Measurements from ENCODE around the gene SUSD4.
"Not testable (repeated sequence)": the region's sequence is repeated elsewhere in the genome, so short reads cannot be mapped to it uniquely, and the experiment has no call there.

SUSD4 gene

DNA sequence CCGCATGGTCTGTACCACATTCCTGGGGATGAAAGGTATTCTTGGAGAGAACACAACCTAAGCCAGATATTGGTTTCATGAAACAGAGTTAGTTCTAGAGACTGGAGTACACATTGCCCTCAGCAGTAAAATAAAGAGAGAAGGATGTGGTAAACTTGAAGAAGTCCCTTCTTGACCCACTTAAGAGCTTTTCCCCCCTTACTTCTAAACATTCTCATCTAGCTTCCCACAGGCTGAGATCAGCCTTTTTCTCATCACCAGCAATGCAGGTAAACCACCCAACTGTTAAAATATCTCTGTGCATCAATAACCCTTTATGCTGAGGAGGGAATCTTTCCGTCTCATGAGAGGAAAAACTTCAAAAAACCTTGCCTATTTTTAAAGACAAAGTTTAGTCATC, 62.6 kb downstream of the SUSD4 start:
- no peaks in the 10 kb centered on the region for H3K4me1 Mint-ChIP-seq
- H3K27ac Mint-ChIP-seq, result no peak overlapping the region
- peaks cover 9% of the 10 kb centered on the region for H3K9me3 Mint-ChIP-seq
- H3K36me3 Mint-ChIP-seq, result no peaks in the 10 kb centered on the region
- no peak overlapping the region for H3K4me3 Mint-ChIP-seq
- peaks cover 7% of the 10 kb centered on the region for H3K27me3 Mint-ChIP-seq
- no peak for ATAC-seq

DNA sequence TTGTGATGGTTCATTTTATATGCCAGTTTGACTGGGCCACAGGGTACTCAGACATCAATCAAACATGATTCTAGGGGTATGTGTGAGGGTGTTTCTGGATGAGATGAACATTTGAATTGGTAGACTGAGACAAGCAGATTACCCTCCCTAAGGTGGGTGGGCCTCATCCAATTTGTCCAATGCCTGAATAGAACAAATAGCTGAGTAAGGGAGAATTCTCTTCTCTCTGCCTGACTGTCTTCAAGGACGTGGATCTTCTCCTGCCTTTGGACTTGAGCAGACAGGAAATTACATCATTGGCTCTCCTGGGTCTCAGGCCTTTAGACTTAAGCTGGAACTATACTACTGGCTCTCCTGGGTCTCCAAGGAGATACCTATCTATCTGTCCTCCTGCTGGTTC, 64.4 kb downstream of the SUSD4 start:
- H3K36me3 Mint-ChIP-seq, result no peaks in the 10 kb centered on the region
- H3K4me3 Mint-ChIP-seq, result no peak overlapping the region
- peaks cover 9% of the 10 kb centered on the region for H3K9me3 Mint-ChIP-seq
- H3K27ac Mint-ChIP-seq, result no peak overlapping the region
- peaks cover 7% of the 10 kb centered on the region for H3K27me3 Mint-ChIP-seq
- no peaks in the 10 kb centered on the region for H3K4me1 Mint-ChIP-seq
- no peak for ATAC-seq

DNA sequence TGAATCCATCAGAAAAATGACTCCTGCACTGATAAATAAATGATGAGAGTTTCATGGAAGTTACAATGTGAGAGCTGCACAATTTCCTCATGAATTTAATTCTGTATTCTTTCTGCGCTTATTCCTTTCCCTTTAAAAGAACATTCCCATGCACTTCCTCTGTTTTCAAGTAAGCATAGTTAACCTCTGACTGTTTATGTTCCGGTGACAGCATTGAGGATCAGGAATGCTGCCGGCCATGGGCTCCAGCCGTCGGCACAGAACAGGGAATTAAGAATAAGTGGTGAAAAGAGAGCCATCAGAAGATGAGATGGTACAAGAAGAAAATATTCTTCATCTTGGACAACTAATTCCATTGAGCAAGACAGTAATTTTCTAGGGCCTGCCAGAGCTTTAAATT, 65.3 kb downstream of the SUSD4 start:
- H3K4me1 Mint-ChIP-seq, result no peaks in the 10 kb centered on the region
- H3K9me3 Mint-ChIP-seq, result peaks cover 8% of the 10 kb centered on the region
- no peak for ATAC-seq
- H3K36me3 Mint-ChIP-seq, result no peaks in the 10 kb centered on the region
- no peak overlapping the region for H3K4me3 Mint-ChIP-seq
- peaks cover 7% of the 10 kb centered on the region for H3K27me3 Mint-ChIP-seq
- no peak overlapping the region for H3K27ac Mint-ChIP-seq

DNA sequence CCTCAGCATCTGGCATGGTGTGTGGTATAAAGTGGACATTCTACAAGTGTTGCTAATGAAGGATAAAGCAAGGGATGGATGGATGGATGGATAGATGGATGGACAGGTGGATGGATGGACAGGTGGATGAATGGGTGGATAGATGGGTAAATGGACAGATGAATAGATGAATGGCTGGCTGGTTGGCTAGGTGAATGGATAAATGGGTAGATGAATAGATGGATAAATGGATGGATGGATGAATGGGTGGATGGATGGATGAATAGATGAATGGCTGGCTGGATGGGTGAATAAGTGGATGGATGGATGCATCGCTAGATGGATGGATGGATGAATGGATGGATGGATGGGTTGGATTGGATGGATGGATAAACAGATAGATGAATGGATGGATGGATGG, 66.2 kb downstream of the SUSD4 start:
- no peaks in the 10 kb centered on the region for H3K9me3 Mint-ChIP-seq
- no peaks in the 10 kb centered on the region for H3K36me3 Mint-ChIP-seq
- ATAC-seq, result no peak
- H3K27ac Mint-ChIP-seq, result no peak overlapping the region
- H3K4me1 Mint-ChIP-seq, result no peaks in the 10 kb centered on the region
- peaks cover 7% of the 10 kb centered on the region for H3K27me3 Mint-ChIP-seq
- no peak overlapping the region for H3K4me3 Mint-ChIP-seq

DNA sequence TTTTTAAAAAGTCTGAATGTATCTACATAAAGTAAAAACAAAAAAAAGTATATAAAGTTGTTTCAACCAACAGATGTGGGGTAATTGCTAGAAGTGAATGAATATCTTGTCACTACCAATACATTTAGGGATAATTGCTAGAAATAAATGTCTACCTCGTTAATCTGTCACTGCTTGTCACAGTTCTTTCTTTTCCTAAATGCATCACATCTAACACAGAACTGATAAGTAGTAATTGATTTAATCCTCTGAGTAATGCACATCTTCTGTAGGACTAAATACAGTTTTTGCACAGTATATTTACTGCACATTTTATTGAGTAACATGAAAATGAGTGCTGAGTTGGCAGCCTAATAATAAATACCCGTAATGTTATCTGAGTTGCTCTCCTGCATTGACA, 72.2 kb downstream of the SUSD4 start:
- H3K9me3 Mint-ChIP-seq, result no peaks in the 10 kb centered on the region
- no peak overlapping the region for H3K4me3 Mint-ChIP-seq
- no peaks in the 10 kb centered on the region for H3K4me1 Mint-ChIP-seq
- H3K27me3 Mint-ChIP-seq, result no peaks in the 10 kb centered on the region
- ATAC-seq, result no peak
- no peak overlapping the region for H3K27ac Mint-ChIP-seq
- no peaks in the 10 kb centered on the region for H3K36me3 Mint-ChIP-seq

DNA sequence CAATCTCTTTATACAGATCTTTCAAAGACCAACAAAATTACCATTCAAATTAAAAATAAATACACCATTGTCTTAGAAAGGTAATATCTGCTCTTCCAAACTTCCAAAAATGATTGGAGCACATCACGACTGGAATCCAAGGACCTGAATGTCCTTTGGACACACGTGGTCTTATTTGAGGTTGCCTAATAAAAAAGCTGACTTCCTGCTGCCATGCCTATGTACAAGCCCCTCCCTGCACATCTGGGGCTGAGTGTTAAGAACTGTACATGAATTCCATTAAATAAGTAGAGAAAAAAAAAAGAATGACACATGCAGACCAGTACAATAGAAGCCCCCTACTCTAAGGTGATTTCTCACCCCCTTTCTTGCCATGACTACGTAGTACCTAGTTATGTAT, 73.6 kb downstream of the SUSD4 start:
- H3K4me1 Mint-ChIP-seq, result no peaks in the 10 kb centered on the region
- no peak for ATAC-seq
- no peak overlapping the region for H3K4me3 Mint-ChIP-seq
- H3K36me3 Mint-ChIP-seq, result peaks cover 3% of the 10 kb centered on the region
- no peak overlapping the region for H3K27ac Mint-ChIP-seq
- H3K27me3 Mint-ChIP-seq, result no peaks in the 10 kb centered on the region
- H3K9me3 Mint-ChIP-seq, result peaks cover 3% of the 10 kb centered on the region

DNA sequence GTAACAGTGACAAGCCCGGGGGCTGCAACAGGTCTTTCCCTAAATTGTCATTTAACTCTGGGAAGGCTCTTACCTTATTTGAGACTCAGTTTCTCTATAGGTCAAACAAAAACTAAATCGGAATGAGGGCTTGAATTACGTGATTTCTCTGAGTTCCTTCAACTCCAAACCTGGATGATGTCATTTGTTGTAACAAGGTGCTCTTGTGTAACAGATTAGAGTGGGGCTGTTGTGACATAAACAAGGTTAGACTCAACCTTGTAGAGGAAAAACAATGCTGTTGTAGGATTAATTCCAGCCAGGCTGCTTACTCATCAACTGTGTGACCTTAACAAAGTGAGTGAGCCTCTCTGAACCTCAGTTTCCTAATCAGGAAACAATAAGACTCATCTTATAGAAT, 74.4 kb downstream of the SUSD4 start:
- Mint-ChIP-seq H3K27me3 (no peaks in the 10 kb centered on the region), H3K27ac (no peak overlapping the region), H3K36me3 (peaks cover 5% of the 10 kb centered on the region), H3K4me3 (no peak overlapping the region), H3K9me3 (peaks cover 7% of the 10 kb centered on the region), H3K4me1 (no peaks in the 10 kb centered on the region)
- ATAC-seq, result no peak

DNA sequence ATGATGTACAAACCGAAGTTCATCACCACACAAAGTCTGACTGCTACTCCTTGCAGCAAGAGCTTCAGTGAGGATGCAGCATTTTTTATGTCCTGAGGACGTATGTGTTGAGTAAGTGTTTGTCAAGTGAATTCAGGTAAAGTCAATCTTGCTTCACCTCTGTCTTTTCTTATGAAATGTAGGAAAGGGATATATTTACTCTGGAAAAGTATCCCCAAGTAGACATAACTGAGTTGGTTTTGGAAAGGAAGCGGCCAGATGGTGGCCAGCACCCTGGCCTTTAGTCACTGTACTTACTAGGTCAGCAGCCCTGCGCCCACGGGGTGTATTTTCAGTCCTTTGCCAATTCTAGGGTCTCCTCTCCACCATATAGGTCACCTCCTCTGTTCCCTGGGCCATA, 75.2 kb downstream of the SUSD4 start:
- no peak overlapping the region for H3K4me3 Mint-ChIP-seq
- H3K27ac Mint-ChIP-seq, result no peak overlapping the region
- peaks cover 5% of the 10 kb centered on the region for H3K36me3 Mint-ChIP-seq
- ATAC-seq, result no peak
- H3K4me1 Mint-ChIP-seq, result no peaks in the 10 kb centered on the region
- peaks cover 7% of the 10 kb centered on the region for H3K9me3 Mint-ChIP-seq
- no peaks in the 10 kb centered on the region for H3K27me3 Mint-ChIP-seq

DNA sequence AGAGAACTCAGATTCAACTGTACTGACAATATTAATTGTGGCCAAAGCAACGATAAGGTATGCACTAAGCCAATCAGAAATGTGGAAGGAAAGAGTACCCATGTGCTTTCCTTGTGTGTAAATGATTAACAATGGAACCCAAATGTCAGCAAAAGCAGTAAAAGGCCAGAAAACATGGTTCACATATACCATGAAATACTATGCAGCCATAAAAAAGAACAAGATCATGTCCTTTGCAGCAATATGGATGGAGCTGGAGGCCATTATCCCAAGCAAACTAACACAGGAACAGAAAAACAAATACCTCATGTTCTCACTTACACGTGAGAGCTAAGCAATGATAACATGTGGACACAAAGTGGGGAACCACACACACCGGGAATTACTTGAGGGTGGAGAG, 78.5 kb downstream of the SUSD4 start:
- H3K27me3 Mint-ChIP-seq, result peaks cover 9% of the 10 kb centered on the region
- no peak overlapping the region for H3K4me3 Mint-ChIP-seq
- no peak overlapping the region for H3K27ac Mint-ChIP-seq
- H3K36me3 Mint-ChIP-seq, result peaks cover 5% of the 10 kb centered on the region
- peaks cover 7% of the 10 kb centered on the region for H3K9me3 Mint-ChIP-seq
- H3K4me1 Mint-ChIP-seq, result no peaks in the 10 kb centered on the region
- no peak for ATAC-seq

DNA sequence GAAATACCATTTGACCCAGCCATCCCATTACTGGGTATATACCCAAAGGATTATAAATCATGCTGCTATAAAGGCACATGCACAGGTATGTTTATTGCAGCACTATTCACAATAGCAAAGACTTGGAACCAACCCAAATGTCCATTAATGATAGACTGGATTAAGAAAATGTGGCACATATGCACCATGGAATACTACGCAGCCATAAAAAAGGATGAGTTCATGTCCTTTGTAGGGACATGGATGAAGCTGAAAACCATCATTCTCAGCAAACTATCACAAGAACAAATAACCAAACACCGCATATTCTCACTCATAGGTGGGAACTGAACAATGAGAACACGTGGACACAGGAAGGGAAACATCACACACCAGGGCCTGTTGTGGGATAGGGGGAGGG, 80.3 kb downstream of the SUSD4 start:
- peaks cover 11% of the 10 kb centered on the region for H3K27me3 Mint-ChIP-seq
- ATAC-seq, H3K4me1 Mint-ChIP-seq, H3K9me3 Mint-ChIP-seq, H3K36me3 Mint-ChIP-seq, H3K27ac Mint-ChIP-seq, H3K4me3 Mint-ChIP-seq: not testable (repeated sequence)

DNA sequence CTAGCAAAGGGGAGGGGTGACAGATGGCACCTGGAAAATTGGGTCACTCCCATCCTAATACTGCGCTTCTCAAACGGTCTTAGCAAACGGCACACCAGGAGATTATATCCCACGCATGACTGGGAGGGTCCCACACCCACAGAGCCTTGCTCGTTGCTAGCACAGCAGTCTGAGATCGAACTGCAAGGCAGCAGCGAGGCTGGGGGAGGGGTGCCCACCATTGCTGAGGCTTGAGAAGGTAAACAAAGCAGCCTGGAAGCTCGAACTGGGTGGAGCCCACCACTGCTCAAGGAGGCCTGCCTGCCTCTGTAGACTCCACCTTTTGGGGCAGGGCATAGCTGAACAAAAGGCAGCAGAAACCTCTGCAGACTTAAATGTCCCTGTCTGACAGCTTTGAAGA, 85.7 kb downstream of the SUSD4 start:
- not testable (repeated sequence) for H3K4me1 Mint-ChIP-seq, H3K27ac Mint-ChIP-seq, H3K4me3 Mint-ChIP-seq, ATAC-seq, H3K9me3 Mint-ChIP-seq, H3K36me3 Mint-ChIP-seq
- peaks cover 17% of the 10 kb centered on the region for H3K27me3 Mint-ChIP-seq

DNA sequence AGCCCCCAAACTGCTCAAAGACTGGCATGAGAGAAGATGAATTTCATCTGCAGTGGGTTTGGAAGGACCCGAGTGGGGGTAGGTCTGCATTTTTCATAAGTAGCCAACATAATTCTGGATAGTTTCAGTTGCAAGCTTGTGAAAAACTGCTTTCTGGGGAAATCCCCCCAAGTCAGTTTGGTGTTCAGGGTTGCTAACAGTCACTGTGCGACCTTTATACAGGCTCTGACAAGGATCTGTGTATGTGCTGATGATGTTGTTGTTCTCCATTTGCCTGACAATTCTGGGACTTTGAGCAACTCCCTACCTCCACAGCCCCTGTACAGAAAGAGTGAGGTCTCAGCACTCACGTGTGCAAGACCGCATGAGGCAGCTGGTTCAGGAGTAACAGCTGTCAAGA, 87.9 kb downstream of the SUSD4 start:
- Mint-ChIP-seq H3K4me1 (no peaks in the 10 kb centered on the region), H3K4me3 (no peak overlapping the region), H3K27me3 (peaks cover 14% of the 10 kb centered on the region), H3K27ac (no peak overlapping the region), H3K9me3 (no peaks in the 10 kb centered on the region), H3K36me3 (no peaks in the 10 kb centered on the region)
- no peak for ATAC-seq

DNA sequence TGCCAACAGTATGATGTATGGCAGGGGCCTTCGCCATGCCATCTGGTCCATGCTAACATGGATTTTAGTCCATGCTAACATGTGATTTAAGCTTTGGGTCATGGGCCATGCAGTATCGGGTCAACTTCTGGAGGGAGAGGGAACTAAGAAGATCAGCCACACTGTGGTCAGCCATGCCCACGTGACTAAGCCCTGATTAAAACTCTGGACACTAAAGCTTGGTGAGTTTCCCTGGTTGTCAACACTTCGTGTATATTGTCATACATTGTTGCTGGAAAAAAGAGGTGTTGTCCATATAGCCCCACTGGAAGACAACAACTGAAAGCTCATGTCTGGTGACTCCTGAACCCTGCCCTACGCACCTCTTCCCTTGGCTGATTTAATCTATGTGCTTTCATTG, 90.5 kb downstream of the SUSD4 start:
- no peaks in the 10 kb centered on the region for H3K9me3 Mint-ChIP-seq
- H3K4me1 Mint-ChIP-seq, result no peaks in the 10 kb centered on the region
- H3K27ac Mint-ChIP-seq, result no peak overlapping the region
- no peak for ATAC-seq
- peaks cover 7% of the 10 kb centered on the region for H3K27me3 Mint-ChIP-seq
- no peaks in the 10 kb centered on the region for H3K36me3 Mint-ChIP-seq
- no peak overlapping the region for H3K4me3 Mint-ChIP-seq

DNA sequence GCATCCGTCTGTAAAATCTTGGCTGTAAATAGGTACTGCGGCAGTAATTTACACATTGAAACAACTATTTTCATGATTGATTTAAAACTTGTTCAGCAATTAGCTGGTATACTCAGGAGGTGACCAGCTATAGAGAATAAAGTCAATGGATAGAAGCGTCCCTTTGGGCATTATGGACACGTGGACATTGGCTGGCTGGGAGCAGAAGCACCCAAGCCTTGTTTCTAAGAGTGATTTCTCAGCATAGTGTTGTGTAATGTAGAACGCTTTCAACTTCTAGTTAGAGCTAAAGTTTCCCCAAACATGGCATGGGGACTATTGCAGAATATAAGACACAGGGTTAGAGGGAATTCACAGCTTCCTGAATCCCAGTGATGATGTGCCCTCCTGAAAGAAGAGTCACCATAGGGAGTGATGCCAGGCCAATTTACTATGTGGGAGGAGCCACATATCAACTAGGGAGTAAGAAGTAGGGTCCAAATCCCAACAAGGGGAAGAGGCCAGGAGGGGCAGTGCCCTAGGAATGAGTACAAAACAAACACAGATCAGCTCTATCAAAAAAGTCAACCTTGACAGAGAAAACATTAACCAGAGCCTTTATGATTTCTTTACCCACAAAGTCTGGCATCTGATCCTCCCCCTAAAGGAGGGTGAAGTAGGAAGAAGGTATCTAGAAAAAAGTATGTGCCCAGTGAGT, 92.7 kb downstream of the SUSD4 start:
- Mint-ChIP-seq H3K4me1 (no peaks in the 10 kb centered on the region), H3K4me3 (no peak overlapping the region), H3K27me3 (peaks cover 7% of the 10 kb centered on the region), H3K36me3 (no peaks in the 10 kb centered on the region), H3K9me3 (no peaks in the 10 kb centered on the region), H3K27ac (no peak overlapping the region)
- no peak for ATAC-seq

DNA sequence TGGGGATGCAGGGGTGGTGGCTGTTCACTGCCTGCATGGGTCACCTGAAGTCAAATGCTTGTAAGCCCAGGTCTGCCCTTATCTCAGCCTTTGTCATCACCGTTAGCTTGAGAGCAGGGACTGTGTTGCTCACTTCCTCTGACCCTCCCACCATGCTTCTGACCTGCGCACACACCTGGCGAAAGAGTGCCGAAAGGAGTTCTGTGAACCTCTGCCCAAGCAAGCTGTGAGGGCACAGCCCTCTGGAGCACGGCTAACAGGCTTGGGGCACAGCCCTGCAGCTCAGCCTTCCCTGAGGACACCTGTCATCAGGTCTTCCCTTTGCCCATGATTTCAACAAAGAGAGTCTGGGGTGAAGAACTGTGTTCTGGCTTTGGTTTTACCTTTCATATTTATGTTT, 93.8 kb downstream of the SUSD4 start:
- Mint-ChIP-seq H3K27ac (no peak overlapping the region), H3K4me3 (no peak overlapping the region), H3K4me1 (no peaks in the 10 kb centered on the region), H3K36me3 (no peaks in the 10 kb centered on the region), H3K9me3 (no peaks in the 10 kb centered on the region), H3K27me3 (no peaks in the 10 kb centered on the region)
- peak; percentile 17 for ATAC-seq

DNA sequence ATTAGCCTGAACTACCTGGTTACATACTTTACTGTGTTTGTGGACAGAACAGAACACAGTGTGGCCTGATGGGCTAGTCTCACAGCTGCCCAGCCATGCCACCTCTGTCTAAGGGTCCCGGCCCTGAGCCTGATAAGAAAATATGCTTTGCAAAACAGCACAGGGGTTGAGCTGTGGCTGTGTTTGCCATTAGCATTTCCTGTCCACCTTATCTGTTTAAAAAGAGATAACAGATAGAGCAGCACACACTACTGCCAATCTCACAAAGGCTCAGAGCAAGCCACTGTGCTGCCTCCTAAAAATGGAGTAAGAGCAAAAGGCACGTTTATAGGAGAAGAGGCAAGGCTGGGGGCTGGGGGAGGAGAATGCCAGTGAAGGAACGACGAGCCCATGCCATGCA, 95.0 kb downstream of the SUSD4 start:
- Mint-ChIP-seq H3K4me1 (no peaks in the 10 kb centered on the region), H3K27ac (no peak overlapping the region), H3K36me3 (no peaks in the 10 kb centered on the region), H3K9me3 (no peaks in the 10 kb centered on the region), H3K4me3 (no peak overlapping the region), H3K27me3 (peaks cover 9% of the 10 kb centered on the region)
- no peak for ATAC-seq
